MG63 (cell line): ENCODE results near the gene AGO4. TPM values are rescaled to one million over a fixed set of nuclear protein-coding genes. Genes with fewer than 3 reads are reported as not detected.
"Not testable (repeated sequence)": the region's sequence is repeated elsewhere in the genome, so short reads cannot be mapped to it uniquely, and the experiment has no call there.

ENCODE experiments used
- DNase-seq: peaks from one replicate; pipeline ENCODE4 v3.0.0-alpha.2; 2020
- H3K27me3 ChIP-seq: fragments of 250-450 bp; sonication (Bioruptor Pico); 2 replicates; pipeline ENCODE4 v1.5.1; 2020; ENCODE audit warnings: mild to moderate bottlenecking, moderate library complexity
- H3K36me3 ChIP-seq: fragments of 250-450 bp; sonication (Bioruptor Pico); 2 replicates; pipeline ENCODE4 v1.5.1; 2020; ENCODE audit warnings: mild to moderate bottlenecking, moderate library complexity
- H3K4me3 ChIP-seq: fragments of 250-450 bp; sonication (Bioruptor Pico); 2 replicates; pipeline ENCODE4 v1.5.1; 2020; ENCODE audit warnings: mild to moderate bottlenecking, moderate library complexity
- H3K9me3 ChIP-seq: fragments of 250-450 bp; sonication (Bioruptor Pico); 2 replicates; pipeline ENCODE4 v1.5.1; 2020; ENCODE audit warnings: mild to moderate bottlenecking, moderate library complexity
- total RNA-seq: library from RNA; depleted of rRNA; stranded (reverse); fragments of >200 nt; shearing (Covaris generic); gene quantifications from 2 replicates; pipeline ENCODE4 v1.2.3, GENCODE V29; 2014; ENCODE audit warnings: low replicate concordance

Gene AGO4
- total RNA-seq, 1 experiment from 2014 or later = 1.2 TPM

DNA sequence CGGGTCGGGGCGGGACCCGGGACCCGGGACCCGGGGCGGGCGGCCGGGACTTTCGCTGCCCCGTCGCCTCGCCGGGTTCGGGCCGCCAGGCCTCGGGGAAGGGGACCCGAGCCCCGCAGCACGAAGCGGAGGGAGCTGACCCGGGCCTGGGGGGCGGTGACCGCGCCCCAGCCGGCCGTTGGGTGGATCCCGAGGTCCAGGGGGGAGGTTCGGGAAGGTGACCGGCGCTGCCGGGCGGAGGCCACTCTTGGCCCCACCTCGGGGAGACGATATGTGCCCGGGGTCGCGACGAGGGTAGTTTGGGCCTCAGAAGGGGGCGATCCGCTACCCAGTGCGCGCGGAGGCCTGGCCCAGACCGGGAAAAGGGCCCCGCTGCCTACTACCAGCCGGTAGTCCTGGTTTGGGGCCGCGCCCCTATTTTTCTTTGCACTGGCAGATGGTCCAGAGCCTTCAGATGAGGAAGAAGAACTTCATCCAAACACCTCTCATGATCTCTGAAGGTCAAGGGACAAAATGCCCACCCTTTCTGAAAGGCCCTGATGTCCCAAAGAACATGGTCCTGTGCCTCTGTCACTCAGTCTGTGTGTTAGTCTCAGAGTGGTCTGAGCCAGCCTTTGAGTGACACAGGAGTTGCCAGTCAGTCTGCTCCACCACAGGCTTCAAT, 766 bp downstream of the AGO4 start:
- Histone ChIP-seq H3K4me3 (peak overlapping the region; percentile 69), H3K36me3 (no peaks in the 10 kb centered on the region), H3K27me3 (no peaks in the 10 kb centered on the region), H3K9me3 (no peaks in the 10 kb centered on the region)
- peak; percentile 43 for DNase-seq

- no peaks in the 10 kb centered on the region for H3K36me3 ChIP-seq
- no peaks in the 10 kb centered on the region for H3K27me3 ChIP-seq
- peak overlapping the region; percentile 69 for H3K4me3 ChIP-seq
- DNase-seq = no peak
- H3K9me3 ChIP-seq = no peaks in the 10 kb centered on the region
Observed at GRCh38 chr1:35809114-35810095, 1.6 kb downstream of the AGO4 start.

GRCh38 chr1:35810096-35810881, 2.5 kb downstream of the AGO4 start:
- H3K4me3 ChIP-seq = no peak overlapping the region
- H3K27me3 ChIP-seq = no peaks in the 10 kb centered on the region
- no peak for DNase-seq
- no peaks in the 10 kb centered on the region for H3K9me3 ChIP-seq
- no peaks in the 10 kb centered on the region for H3K36me3 ChIP-seq

DNA sequence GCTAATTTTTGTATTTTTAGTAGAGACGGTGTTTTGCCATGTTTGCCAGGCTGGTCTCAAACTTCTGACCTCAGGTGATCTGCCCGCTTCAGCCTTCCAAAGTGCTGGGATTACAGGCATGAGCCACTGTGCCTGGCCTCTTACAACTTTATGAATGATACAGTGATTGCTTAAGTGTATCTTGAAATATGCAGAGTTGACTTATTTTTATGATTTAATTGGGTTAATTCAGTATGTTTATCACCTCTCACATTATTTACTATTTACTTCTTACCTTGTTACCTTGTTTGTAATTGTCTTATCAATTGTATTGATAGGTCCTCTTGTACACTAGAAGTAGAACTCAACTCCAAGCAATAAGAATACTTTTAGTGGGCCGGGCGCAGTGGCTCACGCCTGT, 4.9 kb downstream of the AGO4 start:
- not testable (repeated sequence) for H3K27me3 ChIP-seq, H3K9me3 ChIP-seq, DNase-seq, H3K4me3 ChIP-seq, H3K36me3 ChIP-seq

GRCh38 chr1:35825255-35825654, 17.4 kb downstream of the AGO4 start:
- Histone ChIP-seq H3K36me3 (peaks cover 20% of the 10 kb centered on the region), H3K9me3 (no peaks in the 10 kb centered on the region), H3K27me3 (no peaks in the 10 kb centered on the region), H3K4me3 (no peak overlapping the region)
- DNase-seq = no peak

DNA sequence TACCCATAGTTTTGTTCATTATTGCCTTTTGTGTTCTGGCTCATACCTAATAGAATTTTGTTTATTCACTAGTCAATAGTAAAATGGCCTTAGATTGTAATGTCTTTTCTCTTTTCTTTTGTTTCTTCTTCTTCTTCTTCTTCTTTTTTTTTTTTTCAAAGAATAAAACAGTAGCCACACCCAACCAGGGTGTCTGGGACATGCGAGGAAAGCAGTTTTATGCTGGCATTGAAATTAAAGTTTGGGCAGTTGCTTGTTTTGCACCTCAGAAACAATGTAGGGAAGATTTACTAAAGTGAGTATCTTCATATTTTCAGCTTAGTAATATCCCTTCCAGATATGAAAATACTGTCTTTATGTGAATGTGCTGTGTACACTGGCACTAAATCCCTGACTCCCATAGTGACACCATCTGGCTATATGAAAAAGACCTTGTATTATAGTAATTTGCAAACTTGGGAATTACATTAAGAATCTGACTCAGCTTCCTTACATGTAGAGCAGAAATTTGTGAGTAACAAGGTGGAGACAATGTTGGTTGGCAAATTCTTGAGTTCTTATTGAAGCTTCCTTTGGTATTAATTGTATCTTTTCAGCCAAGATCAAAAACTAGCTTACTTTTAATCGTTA, 24.6 kb downstream of the AGO4 start:
- no peaks in the 10 kb centered on the region for H3K9me3 ChIP-seq
- H3K36me3 ChIP-seq = peaks cover 21% of the 10 kb centered on the region
- DNase-seq = no peak
- no peak overlapping the region for H3K4me3 ChIP-seq
- H3K27me3 ChIP-seq = no peaks in the 10 kb centered on the region

DNA sequence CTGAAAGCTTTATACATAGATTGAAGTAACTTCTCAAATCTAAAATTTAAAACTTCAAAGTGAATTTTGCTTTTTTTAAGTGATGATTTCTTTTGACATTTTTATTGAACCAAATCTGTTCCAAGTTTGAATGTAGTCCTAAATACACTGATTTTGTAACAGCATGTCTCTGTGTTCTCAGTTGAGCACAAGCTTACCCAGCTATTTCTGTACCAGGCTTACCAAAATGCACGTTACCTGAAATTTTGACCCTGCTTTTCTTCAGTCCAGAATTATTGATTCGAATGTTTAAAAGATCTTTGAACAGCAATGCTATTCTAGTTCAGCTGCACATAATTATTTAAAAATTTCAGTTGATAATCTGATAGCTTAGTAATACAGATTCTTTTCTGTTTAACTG, 25.6 kb downstream of the AGO4 start:
- Histone ChIP-seq H3K4me3 (no peak overlapping the region), H3K36me3 (peaks cover 21% of the 10 kb centered on the region), H3K27me3 (no peaks in the 10 kb centered on the region), H3K9me3 (no peaks in the 10 kb centered on the region)
- no peak for DNase-seq

- H3K36me3 ChIP-seq = peaks cover 23% of the 10 kb centered on the region
Observed at GRCh38 chr1:35834218-35834617, 26.4 kb downstream of the AGO4 start.

GRCh38 chr1:35835398-35835797, 27.6 kb downstream of the AGO4 start:
- Histone ChIP-seq H3K9me3 (no peaks in the 10 kb centered on the region), H3K27me3 (no peaks in the 10 kb centered on the region), H3K4me3 (no peak overlapping the region), H3K36me3 (peaks cover 24% of the 10 kb centered on the region)
- no peak for DNase-seq

More at GRCh38 chr1:35834218-35834617, 26.4 kb downstream of the AGO4 start:
- no peak for DNase-seq
- no peaks in the 10 kb centered on the region for H3K9me3 ChIP-seq
- H3K4me3 ChIP-seq = no peak overlapping the region
- H3K27me3 ChIP-seq = no peaks in the 10 kb centered on the region

GRCh38 chr1:35836734-35837133, 28.9 kb downstream of the AGO4 start:
- no peak for DNase-seq
- H3K27me3 ChIP-seq = no peaks in the 10 kb centered on the region
- H3K4me3 ChIP-seq = no peak overlapping the region
- no peaks in the 10 kb centered on the region for H3K9me3 ChIP-seq
- peaks cover 21% of the 10 kb centered on the region for H3K36me3 ChIP-seq

DNA sequence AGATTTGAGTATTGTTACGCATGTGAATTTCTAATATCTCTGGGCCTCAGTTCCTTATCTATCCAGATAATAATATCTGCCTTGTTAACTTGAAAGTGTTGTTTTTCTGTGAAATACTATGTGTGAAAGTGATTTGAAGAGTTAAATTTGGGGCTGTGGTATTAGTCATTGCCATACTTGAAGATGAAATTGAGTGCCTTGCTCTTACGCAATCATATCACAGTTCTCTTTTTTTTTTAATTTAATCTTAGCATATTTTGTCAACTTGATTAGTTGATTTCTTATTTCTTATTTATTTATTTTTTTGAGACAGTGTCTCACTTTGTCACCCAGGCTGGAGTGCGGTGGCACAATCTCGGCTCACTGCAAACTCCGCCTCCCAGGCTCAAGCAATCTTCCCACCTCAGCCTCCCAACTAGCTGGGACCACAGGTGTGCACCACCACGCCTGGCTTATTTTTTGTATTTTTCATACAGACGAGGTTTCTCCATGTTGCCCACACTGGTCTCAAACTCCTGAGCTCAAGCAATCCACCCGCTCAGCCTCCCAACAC, 31.0 kb downstream of the AGO4 start:
- H3K27me3 ChIP-seq = no peaks in the 10 kb centered on the region
- no peak for DNase-seq
- H3K36me3 ChIP-seq = peaks cover 17% of the 10 kb centered on the region
- H3K4me3 ChIP-seq = no peak overlapping the region
- no peaks in the 10 kb centered on the region for H3K9me3 ChIP-seq

DNA sequence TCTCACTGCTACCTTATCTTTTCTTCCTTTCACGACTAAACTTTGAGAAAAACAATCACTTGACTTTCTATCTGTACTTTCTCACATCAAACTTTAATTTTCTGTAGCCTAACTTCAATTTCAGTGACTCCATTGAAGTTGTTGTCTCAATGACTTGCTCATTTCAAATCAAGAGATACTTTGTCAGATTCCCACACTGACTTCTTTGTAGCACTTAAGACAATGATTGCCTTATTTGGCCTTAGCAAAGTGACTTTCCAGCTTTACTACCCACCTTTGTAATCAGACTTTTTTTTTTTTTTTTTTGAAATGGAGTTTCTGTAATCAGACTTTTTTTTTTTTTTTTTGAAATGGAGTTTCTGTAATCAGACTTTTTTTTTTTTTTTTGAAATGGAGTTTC, 37.0 kb downstream of the AGO4 start:
- no peaks in the 10 kb centered on the region for H3K9me3 ChIP-seq
- peaks cover 3% of the 10 kb centered on the region for H3K36me3 ChIP-seq
- H3K4me3 ChIP-seq = no peak overlapping the region
- no peaks in the 10 kb centered on the region for H3K27me3 ChIP-seq
- DNase-seq = no peak

DNA sequence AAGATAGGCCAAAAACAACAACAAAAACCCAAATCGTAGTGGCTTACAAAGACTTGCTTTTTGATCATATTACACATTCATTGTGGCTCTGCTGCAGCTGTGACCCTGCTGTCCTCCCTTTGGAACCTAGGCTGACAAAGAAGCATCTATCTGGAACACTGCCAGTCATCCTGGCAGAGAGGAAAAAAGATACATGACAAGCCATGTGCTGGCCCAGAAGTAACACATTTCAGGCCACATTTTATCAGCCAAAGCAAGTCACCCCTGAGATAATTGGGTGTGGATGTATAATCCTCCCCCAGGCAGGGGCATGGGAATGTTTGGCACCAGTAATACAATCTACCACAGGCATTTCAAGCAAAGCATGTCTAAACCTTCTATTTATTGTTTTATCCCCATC, 38.0 kb downstream of the AGO4 start:
- H3K9me3 ChIP-seq = no peaks in the 10 kb centered on the region
- H3K36me3 ChIP-seq = peaks cover 3% of the 10 kb centered on the region
- no peaks in the 10 kb centered on the region for H3K27me3 ChIP-seq
- no peak overlapping the region for H3K4me3 ChIP-seq
- peak; percentile 17 for DNase-seq

- H3K27me3 ChIP-seq = no peaks in the 10 kb centered on the region
- no peak overlapping the region for H3K4me3 ChIP-seq
- no peaks in the 10 kb centered on the region for H3K9me3 ChIP-seq
- peaks cover 3% of the 10 kb centered on the region for H3K36me3 ChIP-seq
- no peak for DNase-seq
Observed at GRCh38 chr1:35847935-35848565, 40.2 kb downstream of the AGO4 start.

- DNase-seq = no peak
- H3K36me3 ChIP-seq = peaks cover 3% of the 10 kb centered on the region
- no peaks in the 10 kb centered on the region for H3K27me3 ChIP-seq
- no peaks in the 10 kb centered on the region for H3K9me3 ChIP-seq
- no peak overlapping the region for H3K4me3 ChIP-seq
Observed at GRCh38 chr1:35850051-35850450, 42.2 kb downstream of the AGO4 start.

- DNase-seq = no peak
- no peaks in the 10 kb centered on the region for H3K27me3 ChIP-seq
- no peak overlapping the region for H3K4me3 ChIP-seq
- H3K9me3 ChIP-seq = no peaks in the 10 kb centered on the region
- H3K36me3 ChIP-seq = peaks cover 3% of the 10 kb centered on the region
Observed at GRCh38 chr1:35850716-35851115, 42.9 kb downstream of the AGO4 start.
